ENCODE data around the gene CD81. TPM values are rescaled to one million over a fixed set of nuclear protein-coding genes. Genes with fewer than 3 reads are reported as not detected.

Gene CD81
- polyA plus RNA-seq, 4 donors = 503 to 712 (median 602) TPM

GRCh38 chr11:2432628-2433071, 55.5 kb downstream of the CD81 start:
- no peak for DNase-seq (ENCODE audit: low read depth in 4 of 4, low spot score in 2 of 4)

- DNase-seq (ENCODE audit: low read depth in 4 of 4, low spot score in 2 of 4) = no peak
Observed at GRCh38 chr11:2433106-2433925, 56.2 kb downstream of the CD81 start.

- DNase-seq (ENCODE audit: low read depth in 4 of 4, low spot score in 2 of 4) = no peak
Observed at GRCh38 chr11:2434008-2434407, 56.9 kb downstream of the CD81 start.

GRCh38 chr11:2434506-2435255, 57.6 kb downstream of the CD81 start:
- DNase-seq (ENCODE audit: low read depth in 4 of 4, low spot score in 2 of 4) = no peak

- no peak for DNase-seq (ENCODE audit: low read depth in 4 of 4, low spot score in 2 of 4)
Observed at GRCh38 chr11:2435288-2436012, 58.3 kb downstream of the CD81 start.

GRCh38 chr11:2436013-2436520, 59.0 kb downstream of the CD81 start:
- DNase-seq (ENCODE audit: low read depth in 4 of 4, low spot score in 2 of 4) = no peak

- DNase-seq (ENCODE audit: low read depth in 4 of 4, low spot score in 2 of 4) = no peak
Observed at GRCh38 chr11:2436521-2437031, 59.5 kb downstream of the CD81 start.

GRCh38 chr11:2437516-2437915, 60.4 kb downstream of the CD81 start:
- DNase-seq (ENCODE audit: low read depth in 4 of 4, low spot score in 2 of 4) = no peak

GRCh38 chr11:2439820-2440219, 62.7 kb downstream of the CD81 start:
- DNase-seq (ENCODE audit: low read depth in 4 of 4, low spot score in 2 of 4) = no peak

GRCh38 chr11:2440646-2441045, 63.5 kb downstream of the CD81 start:
- no peak for DNase-seq (ENCODE audit: low read depth in 4 of 4, low spot score in 2 of 4)

GRCh38 chr11:2441171-2441570, 64.1 kb downstream of the CD81 start:
- DNase-seq (ENCODE audit: low read depth in 4 of 4, low spot score in 2 of 4) = no peak

- DNase-seq (ENCODE audit: low read depth in 4 of 4, low spot score in 2 of 4) = no peak
Observed at GRCh38 chr11:2442589-2442988, 65.5 kb downstream of the CD81 start.

- no peak for DNase-seq (ENCODE audit: low read depth in 4 of 4, low spot score in 2 of 4)
Observed at GRCh38 chr11:2443406-2443805, 66.3 kb downstream of the CD81 start.

GRCh38 chr11:2443881-2444820, 67.0 kb downstream of the CD81 start, which contains the start of gene TRPM5:
Gene TRPM5, minus strand, starts transcription at chr11:2444514. Its CDS starts 21,478 bp downstream, at chr11:2423036.
- DNase-seq (ENCODE audit: low read depth in 4 of 4, low spot score in 2 of 4) = no peak

- no peak for DNase-seq (ENCODE audit: low read depth in 4 of 4, low spot score in 2 of 4)
Observed at GRCh38 chr11:2444821-2445745, 68.0 kb downstream of the CD81 start, which contains the start of gene KCNQ1. Gene KCNQ1, plus strand, starts transcription at chr11:2445008. Its CDS starts 91 bp downstream, at chr11:2445099.

GRCh38 chr11:2445746-2446551, 68.8 kb downstream of the CD81 start:
- DNase-seq (ENCODE audit: low read depth in 4 of 4, low spot score in 2 of 4) = no peak

GRCh38 chr11:2446590-2447252, 69.6 kb downstream of the CD81 start:
- DNase-seq (ENCODE audit: low read depth in 4 of 4, low spot score in 2 of 4) = no peak

Data from left renal cortex interstitium (tissue), 4 donors.